Panc1 (cell line): ENCODE measurements around the gene THRB.

Experiments used
- POLR2AphosphoS5 ChIP-seq: IDR thresholded peaks from 2 replicates; pipeline ENCODE4 v1.6.1; 2012; ENCODE audit warnings: mild to moderate bottlenecking, low read depth, low read length, moderate library complexity
- TCF7L2 ChIP-seq: IDR thresholded peaks from 2 replicates; pipeline ENCODE4 v1.6.1; 2011; ENCODE audit warnings: mild to moderate bottlenecking, low read depth, low read length, inconsistent platforms
- TF ChIP-seq, protein P1 (sequence below): fragments of 450-650 bp; IDR thresholded peaks from 2 replicates; pipeline ENCODE4 v1.5.1; 2017; ENCODE audit warnings: mild to moderate bottlenecking

DNA sequence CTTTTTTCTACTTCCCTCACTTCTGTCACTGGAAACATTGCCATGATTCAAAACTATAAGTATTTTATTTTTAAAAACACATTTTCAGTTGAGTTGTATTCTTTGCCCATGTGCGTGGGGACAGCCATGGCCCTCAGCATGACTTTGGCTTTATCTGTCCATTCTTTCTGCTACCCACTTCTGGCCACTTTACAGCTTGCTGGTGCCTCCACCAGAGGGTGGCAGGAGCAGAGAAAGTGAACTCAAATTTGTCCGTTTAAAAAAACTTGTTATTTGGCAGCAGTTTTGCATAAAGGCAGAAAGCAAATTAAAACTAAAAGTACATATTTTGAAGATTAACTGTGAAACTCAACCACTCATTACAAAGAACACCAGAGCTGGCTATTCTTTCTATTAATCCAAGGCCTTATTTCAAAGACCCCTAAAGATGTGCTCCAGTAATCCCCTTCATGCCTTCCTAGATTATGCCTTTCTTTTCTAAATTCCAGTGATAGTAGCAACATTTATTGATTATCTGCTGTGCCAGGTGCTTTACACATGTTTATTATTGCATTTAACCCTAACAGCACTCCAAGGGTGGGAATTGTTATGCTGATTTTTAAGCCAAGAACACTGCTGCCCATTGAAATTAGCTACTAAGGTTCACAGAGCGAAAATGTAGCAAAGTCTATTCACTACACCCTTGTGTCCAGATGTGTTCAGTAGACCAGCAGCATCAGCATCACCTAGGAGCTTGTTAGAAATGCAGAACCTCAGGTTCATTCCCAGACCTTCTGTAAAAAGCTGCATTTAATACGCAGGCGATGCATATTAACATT, 134.8 kb downstream of the THRB start:
- no peak for TF ChIP-seq POLR2AphosphoS5
- TF ChIP-seq, protein P1, sequence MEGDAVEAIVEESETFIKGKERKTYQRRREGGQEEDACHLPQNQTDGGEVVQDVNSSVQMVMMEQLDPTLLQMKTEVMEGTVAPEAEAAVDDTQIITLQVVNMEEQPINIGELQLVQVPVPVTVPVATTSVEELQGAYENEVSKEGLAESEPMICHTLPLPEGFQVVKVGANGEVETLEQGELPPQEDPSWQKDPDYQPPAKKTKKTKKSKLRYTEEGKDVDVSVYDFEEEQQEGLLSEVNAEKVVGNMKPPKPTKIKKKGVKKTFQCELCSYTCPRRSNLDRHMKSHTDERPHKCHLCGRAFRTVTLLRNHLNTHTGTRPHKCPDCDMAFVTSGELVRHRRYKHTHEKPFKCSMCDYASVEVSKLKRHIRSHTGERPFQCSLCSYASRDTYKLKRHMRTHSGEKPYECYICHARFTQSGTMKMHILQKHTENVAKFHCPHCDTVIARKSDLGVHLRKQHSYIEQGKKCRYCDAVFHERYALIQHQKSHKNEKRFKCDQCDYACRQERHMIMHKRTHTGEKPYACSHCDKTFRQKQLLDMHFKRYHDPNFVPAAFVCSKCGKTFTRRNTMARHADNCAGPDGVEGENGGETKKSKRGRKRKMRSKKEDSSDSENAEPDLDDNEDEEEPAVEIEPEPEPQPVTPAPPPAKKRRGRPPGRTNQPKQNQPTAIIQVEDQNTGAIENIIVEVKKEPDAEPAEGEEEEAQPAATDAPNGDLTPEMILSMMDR, result peak; percentile 31; the same call in 1 of the 2 replicates
- no peak for TF ChIP-seq TCF7L2
